ENCODE measurements around the gene PHPT1.

PHPT1 gene

DNA sequence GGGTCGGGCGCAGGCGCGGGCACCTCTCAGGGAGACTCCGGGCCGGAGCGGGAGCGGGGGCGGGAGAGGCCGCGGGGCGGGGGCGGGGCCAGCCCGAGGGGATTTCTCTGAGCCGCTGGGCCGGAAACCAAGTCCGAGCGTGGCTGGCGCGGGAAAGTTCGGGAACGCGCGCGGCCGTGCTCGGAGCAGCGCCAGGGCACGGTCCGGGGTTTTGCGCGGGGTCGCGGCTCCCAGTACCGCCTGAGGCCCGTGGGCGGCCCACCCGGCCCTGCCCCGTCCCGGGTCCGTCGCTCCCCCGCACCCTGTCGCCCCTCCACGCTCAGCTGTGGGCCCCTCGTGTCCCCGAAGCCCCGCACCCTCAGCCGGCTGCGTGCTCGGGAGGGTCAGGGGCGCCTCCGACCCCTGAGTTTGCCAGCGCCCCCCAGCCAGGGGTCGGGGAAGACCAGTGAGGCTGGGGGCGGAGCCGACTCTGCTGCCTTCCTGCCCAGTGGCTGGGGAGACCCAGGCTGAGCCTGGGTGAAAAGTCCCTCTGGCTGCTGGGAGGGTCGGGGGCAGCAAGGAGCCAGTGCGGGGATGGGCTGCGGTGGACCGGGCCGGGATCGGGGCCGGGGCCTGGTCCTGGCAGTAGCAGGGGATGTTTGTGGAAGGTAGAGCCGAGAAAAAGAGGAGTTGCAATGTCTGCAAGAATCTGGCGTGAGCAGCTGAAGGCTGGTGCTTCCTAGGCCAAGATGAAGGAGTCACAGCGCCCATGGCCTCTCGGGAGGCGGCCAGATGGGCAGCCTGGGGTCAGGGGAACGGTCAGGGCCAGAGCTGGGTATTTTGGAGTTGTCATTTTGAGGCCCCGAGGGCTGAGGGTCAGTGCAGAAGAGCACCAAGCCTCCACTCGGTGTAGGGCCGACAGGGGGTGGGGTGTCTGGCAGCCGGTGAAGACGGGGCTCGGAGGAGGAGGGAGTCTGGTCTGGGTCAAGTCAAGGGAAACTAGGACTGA is 37.7 kb downstream of the PHPT1 start:
- no peak for DNase-seq (ENCODE audit: low read depth)

DNA sequence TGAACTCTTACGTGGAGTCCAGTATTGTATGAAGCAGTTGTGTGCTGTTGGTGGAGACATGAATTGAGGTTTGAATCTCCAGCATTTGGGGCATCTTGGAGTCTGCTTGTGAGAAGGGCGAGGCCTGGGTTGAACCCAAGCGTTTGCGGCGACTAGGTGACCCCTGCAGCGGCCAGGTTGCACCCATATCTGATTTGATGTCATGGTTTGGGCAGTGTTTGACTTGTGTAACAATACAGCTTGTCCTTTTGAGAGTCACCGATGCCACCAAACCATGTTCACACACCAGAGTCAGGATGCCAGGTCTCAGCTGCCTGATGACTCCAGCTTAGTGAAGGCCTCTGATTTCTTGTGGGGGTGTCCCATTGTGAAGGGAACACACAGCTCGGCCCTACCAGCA is 39.2 kb downstream of the PHPT1 start:
- no peak for DNase-seq (ENCODE audit: low read depth)

DNA sequence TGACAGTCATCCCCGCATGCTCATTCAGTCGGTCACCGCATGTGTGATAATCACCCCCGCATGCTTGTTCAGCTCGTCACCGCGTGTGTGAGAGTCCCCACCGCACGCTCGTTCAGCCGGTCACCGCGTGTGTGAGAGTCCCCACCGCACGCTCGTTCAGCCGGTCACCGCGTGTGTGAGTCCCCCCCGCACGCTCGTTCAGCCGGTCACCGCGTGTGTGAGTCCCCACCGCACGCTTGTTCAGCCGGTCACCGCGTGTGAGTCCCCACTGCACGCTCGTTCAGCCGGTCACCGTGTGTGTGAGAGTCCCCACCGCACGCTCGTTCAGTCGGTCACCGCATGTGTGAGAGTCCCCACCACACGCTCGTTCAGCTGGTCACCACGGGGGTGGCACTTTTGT is 40.6 kb downstream of the PHPT1 start:
- no peak for DNase-seq (ENCODE audit: low read depth)

DNA sequence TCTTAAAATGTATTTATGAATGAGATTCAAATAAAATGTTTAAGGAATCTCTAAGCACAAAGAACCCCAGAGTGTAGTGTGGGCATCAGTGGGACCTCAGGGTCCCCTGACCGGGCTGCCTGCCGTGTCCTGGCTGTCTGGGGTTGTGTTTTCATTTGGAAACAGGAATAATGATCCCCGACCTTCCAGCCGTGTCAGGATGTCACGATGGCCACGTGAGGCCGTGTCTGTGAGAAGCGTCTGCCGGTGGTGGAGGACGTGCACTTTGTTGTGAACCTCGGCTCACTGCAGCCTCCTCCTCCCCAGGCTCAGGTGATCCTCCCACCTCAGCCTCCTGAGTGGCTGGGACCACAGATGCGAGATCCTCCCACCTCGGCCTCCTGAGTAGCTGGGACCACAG is 41.5 kb downstream of the PHPT1 start:
- DNase-seq (ENCODE audit: low read depth) = no peak

GRCh38 chr9:136896027-136896426 is 46.8 kb downstream of the PHPT1 start:
- DNase-seq (ENCODE audit: low read depth) = no peak

GRCh38 chr9:136898483-136899100 is 49.4 kb downstream of the PHPT1 start:
- DNase-seq (ENCODE audit: low read depth) = no peak

- no peak for DNase-seq (ENCODE audit: low read depth)
Observed at GRCh38 chr9:136899196-136899595, 50.0 kb downstream of the PHPT1 start.

- no peak for DNase-seq (ENCODE audit: low read depth)
Observed at GRCh38 chr9:136900556-136900955, 51.3 kb downstream of the PHPT1 start.
